GM12873 (cell line): ENCODE data around the gene CFAP92.

Source experiments
- CTCF ChIP-seq: IDR thresholded peaks from 2 replicates; pipeline ENCODE4 v1.5.1; 2012; ENCODE audit warnings: low read depth, mild to moderate bottlenecking, moderate library complexity, low read length, control low read depth; ENCODE audit not compliant: insufficient read depth; ENCODE audit errors: missing control alignments

Gene CFAP92

GRCh38 chr3:128884992-128885391 is 108.9 kb downstream of the CFAP92 start:
- TF ChIP-seq CTCF: no peak

GRCh38 chr3:128882719-128883118 is 111.2 kb downstream of the CFAP92 start:
- no peak for TF ChIP-seq CTCF

GRCh38 chr3:128881576-128881975 is 112.3 kb downstream of the CFAP92 start:
- no peak for TF ChIP-seq CTCF

- no peak for TF ChIP-seq CTCF
These were observed 113.9 kb downstream of the CFAP92 start for GRCh38 chr3:128879991-128880390.

GRCh38 chr3:128879125-128879969 is 114.5 kb downstream of the CFAP92 start, which contains the start of gene ACAD9:
Gene ACAD9 (plus strand): TSS chr3:128879620. CDS start chr3:128879692, 72 bp downstream.
- no peak for TF ChIP-seq CTCF

GRCh38 chr3:128878556-128879124 is 115.2 kb downstream of the CFAP92 start:
- no peak for TF ChIP-seq CTCF

GRCh38 chr3:128878011-128878457 is 115.8 kb downstream of the CFAP92 start:
- TF ChIP-seq CTCF: no peak
